SK-N-MC (cell line): ENCODE results near the gene ANKRD10.

ENCODE experiments used
- DNase-seq: peaks from one replicate; pipeline ENCODE4 v3.0.0-alpha.2; 2011; ENCODE audit warnings: low read depth, low spot score
- H3K27ac ChIP-seq: fragments of 200-600 bp; sonication (generic); 2 replicates; pipeline ENCODE4 v1.5.1; 2016; ENCODE audit warnings: mixed run types
- H3K36me3 ChIP-seq: fragments of 200-600 bp; sonication (generic); 2 replicates; pipeline ENCODE4 v1.6.1; 2017; ENCODE audit warnings: antibody characterized with exemption, low read length, mixed read lengths; ENCODE audit not compliant: insufficient read depth
- H3K4me3 ChIP-seq: fragments of 200-600 bp; sonication (generic); 2 replicates; pipeline ENCODE4 v1.5.1; 2016
- H3K9ac ChIP-seq: fragments of 200-600 bp; sonication (generic); 2 replicates; pipeline ENCODE4 v1.8.0; 2017; ENCODE audit warnings: mixed run types, mixed read lengths; ENCODE audit not compliant: insufficient read length
- H3K9me3 ChIP-seq: fragments of 200-600 bp; sonication (generic); 2 replicates; pipeline ENCODE4 v1.6.1; 2017; ENCODE audit warnings: low read depth, mild to moderate bottlenecking, antibody characterized with exemption, low read length, moderate library complexity, mixed read lengths
- EZH2 ChIP-seq: fragments of 200-600 bp; sonication (generic); IDR thresholded peaks from one replicate; pipeline ENCODE4 v1.6.1; 2017; ENCODE audit warnings: antibody characterized with exemption
- FOXP2 ChIP-seq: optimal IDR thresholded peaks from 2 replicates; pipeline ENCODE3; 2011; ENCODE audit warnings: mild to moderate bottlenecking, moderate library complexity; ENCODE audit not compliant: insufficient read depth; ENCODE audit errors: extremely low read length, control extremely low read depth
- POLR2AphosphoS5 ChIP-seq: IDR thresholded peaks from 2 replicates; pipeline ENCODE4 v1.6.1; 2012; ENCODE audit warnings: mild to moderate bottlenecking, low read depth, low read length, borderline replicate concordance

Gene ANKRD10

DNA sequence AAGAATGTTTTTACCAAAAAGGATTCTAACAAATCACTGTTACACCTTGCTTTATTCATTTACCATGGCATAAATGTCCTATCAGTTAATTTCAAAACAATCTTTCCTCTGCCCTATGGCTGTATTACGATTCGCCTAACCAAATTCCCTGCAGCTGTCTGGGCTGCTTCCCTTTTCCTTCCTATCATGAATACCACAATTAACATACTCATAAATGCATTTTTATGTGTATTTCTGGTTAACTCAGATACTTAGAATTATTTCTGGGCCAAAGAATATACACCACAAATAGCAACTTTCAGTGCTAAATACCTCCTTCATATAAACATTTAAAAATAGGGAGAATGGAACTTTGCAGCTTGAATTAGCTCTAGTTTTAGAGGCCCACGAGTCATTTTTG, 30.4 kb downstream of the ANKRD10 start:
- Histone ChIP-seq H3K9ac (peak overlapping the region; percentile 26), H3K9me3 (no peaks in the 10 kb centered on the region), H3K4me3 (peak overlapping the region; percentile 54), H3K36me3 (no peaks in the 10 kb centered on the region), H3K27ac (peak overlapping the region; percentile 77; the same call in 1 of the 2 replicates)
- DNase-seq, result peak; percentile 37
- no peak for TF ChIP-seq POLR2AphosphoS5
- TF ChIP-seq EZH2, result no peak
- no peak for TF ChIP-seq FOXP2

DNA sequence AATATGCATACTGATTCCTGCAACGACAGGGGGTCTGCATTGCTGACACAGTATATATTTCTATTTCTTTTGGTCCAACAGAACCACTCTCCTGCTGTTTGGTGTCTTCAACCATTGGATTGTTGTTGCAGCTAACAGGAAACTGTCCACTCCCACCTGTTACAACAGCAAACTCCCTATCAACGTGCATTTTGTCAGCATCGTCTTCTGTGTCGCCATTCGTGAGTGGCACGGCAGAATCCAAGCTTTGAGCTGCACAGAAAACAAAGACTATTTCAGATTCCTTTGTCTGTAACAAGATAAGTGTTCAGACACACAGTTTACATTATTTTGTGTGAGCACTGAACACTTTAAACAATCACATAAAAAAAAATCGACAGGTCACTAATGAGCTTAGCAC, 31.3 kb downstream of the ANKRD10 start:
- DNase-seq, result no peak
- Histone ChIP-seq H3K27ac (no peak overlapping the region), H3K9ac (no peak overlapping the region), H3K9me3 (no peaks in the 10 kb centered on the region), H3K36me3 (no peaks in the 10 kb centered on the region), H3K4me3 (no peak overlapping the region)
- TF ChIP-seq EZH2, result no peak
- no peak for TF ChIP-seq POLR2AphosphoS5
- TF ChIP-seq FOXP2, result no peak

DNA sequence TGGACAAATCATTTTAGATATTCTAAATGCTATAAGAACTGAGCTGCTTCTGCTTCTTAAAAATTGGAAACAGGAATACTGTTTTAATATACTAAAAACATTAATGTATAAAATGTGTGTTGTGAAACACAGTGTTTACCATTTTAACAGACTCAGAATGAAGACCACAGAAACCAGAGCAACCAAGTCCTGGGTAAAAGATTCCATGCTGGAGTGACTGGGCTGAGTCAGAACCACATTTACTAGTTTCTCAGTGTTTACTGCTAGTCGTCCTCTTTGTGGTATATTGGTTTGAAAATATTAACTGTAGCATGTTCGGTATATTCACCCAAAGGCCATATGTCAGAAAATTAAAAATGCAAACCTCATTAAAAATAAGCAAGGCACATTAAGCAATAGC, 31.9 kb downstream of the ANKRD10 start:
- H3K4me3 ChIP-seq, result no peak overlapping the region
- TF ChIP-seq FOXP2, result no peak
- TF ChIP-seq EZH2, result no peak
- TF ChIP-seq POLR2AphosphoS5, result no peak
- no peaks in the 10 kb centered on the region for H3K9me3 ChIP-seq
- no peak overlapping the region for H3K9ac ChIP-seq
- no peaks in the 10 kb centered on the region for H3K36me3 ChIP-seq
- H3K27ac ChIP-seq, result no peak overlapping the region
- DNase-seq, result no peak

DNA sequence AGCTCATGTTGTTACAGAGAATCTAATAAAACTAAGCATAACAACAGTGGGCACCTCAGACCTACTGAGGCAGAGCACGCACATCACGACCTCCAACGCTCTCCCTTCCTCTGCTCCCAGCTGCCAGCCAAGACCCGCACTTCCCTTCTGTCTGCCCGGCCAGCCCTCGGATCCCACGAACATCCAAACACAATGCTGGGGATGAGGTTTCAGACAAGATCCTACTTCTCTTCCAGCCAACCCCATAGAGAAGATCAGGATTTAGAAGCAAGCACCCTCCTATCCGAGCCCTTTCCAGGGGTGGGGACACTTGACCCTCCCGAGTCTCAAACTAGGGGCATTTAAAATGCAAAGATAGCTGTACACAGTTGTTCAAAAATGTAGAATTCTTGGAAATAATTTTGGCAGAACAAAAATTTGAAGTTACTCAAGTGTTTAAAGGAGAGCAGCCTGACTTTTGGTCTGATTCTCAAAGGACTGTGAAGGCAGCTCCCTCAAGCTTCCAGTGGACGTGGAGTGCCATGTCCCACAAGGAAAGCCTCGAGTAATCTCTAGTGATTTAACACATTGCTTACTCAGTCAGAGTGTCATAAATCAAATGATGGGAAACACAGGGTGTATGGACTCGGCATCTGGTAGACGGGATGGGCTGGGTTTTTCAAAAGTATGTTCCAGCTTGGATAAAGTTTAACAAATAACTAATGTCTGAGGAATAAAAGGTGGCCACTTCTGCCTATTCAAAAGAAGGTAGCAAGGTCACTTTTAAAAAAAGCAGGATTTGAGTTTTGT, 32.8 kb downstream of the ANKRD10 start:
- Histone ChIP-seq H3K36me3 (no peaks in the 10 kb centered on the region), H3K9ac (no peak overlapping the region), H3K27ac (no peak overlapping the region), H3K4me3 (no peak overlapping the region), H3K9me3 (no peaks in the 10 kb centered on the region)
- no peak for TF ChIP-seq FOXP2
- TF ChIP-seq POLR2AphosphoS5, result no peak
- no peak for TF ChIP-seq EZH2
- no peak for DNase-seq

DNA sequence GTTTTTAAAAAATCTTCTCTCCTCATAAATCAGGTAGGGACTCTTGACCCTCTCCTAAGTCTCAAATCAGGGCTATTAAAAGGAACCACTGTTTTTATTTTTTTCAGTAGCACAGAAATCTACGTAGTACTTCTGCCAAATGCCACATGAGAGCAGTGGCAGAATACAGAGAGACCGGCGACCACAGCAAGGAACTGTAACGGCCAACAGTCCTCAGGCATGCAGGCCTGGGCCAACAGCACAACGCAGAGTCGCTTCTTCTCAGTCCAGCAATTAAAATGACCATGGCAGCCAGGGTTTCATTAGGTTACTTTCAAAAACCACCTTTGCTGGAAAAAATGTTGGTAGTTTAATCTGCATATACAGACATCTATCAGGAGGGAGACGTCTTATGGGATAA, 34.2 kb downstream of the ANKRD10 start:
- DNase-seq, result no peak
- Histone ChIP-seq H3K9me3 (no peaks in the 10 kb centered on the region), H3K36me3 (no peaks in the 10 kb centered on the region), H3K9ac (no peak overlapping the region), H3K4me3 (no peak overlapping the region), H3K27ac (no peak overlapping the region)
- no peak for TF ChIP-seq FOXP2

DNA sequence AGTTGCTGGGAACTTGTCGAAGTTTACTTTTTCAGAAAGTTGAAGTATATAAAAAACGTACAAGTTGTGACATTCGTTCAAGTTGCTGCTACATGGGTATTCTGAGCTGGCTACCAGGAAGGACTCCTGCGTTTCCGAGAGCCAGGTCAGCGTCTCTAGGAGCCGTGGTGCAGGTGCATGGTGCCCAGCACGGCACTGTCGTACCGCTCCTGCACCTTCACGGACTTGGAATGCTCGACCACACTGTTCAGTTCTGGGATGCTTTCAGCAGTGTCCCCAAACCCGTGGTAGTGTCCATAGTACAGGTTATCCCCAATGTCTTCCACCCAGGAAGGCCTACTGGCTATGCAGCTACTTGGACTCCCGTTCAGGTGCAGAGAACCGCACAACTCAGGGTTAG, 35.4 kb downstream of the ANKRD10 start:
- DNase-seq, result no peak
- no peak overlapping the region for H3K9ac ChIP-seq

DNA sequence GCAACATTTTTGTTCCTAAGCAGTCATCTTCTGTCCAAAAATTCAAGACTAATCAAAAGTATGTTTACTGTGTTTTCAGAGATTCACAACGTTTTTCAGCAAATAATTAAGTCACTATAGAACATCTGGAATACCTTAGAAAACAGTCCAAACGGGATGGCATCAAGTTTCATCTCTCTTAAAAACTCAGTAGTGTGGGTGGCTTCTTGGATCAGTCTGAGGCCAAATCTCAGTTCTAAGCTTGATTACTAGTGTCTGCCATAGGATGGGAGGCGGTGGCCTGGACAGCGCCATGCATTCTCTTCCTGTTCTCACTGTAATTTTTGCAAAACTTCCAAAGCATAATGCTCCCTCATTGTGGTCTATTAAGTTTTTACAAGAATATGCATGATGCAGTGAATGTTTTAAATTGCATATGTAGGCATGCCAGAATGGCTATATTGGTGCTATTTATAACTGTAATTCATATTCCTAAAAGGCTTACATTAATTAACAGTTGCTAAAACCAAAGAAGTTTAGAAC, 37.1 kb downstream of the ANKRD10 start:
- H3K27ac ChIP-seq, result peak overlapping the region; percentile 27; the same call in 1 of the 2 replicates
- H3K36me3 ChIP-seq, result no peaks in the 10 kb centered on the region
- TF ChIP-seq FOXP2, result no peak
- H3K4me3 ChIP-seq, result no peak overlapping the region
- no peak for DNase-seq
- no peak overlapping the region for H3K9ac ChIP-seq
- H3K9me3 ChIP-seq, result no peaks in the 10 kb centered on the region

More for the DNA sequence above, 35.4 kb downstream of the ANKRD10 start:
- no peak for TF ChIP-seq POLR2AphosphoS5
- TF ChIP-seq EZH2, result no peak
- no peak for TF ChIP-seq FOXP2
- no peak overlapping the region for H3K27ac ChIP-seq
- H3K36me3 ChIP-seq, result no peaks in the 10 kb centered on the region
- H3K9me3 ChIP-seq, result no peaks in the 10 kb centered on the region
- no peak overlapping the region for H3K4me3 ChIP-seq

DNA sequence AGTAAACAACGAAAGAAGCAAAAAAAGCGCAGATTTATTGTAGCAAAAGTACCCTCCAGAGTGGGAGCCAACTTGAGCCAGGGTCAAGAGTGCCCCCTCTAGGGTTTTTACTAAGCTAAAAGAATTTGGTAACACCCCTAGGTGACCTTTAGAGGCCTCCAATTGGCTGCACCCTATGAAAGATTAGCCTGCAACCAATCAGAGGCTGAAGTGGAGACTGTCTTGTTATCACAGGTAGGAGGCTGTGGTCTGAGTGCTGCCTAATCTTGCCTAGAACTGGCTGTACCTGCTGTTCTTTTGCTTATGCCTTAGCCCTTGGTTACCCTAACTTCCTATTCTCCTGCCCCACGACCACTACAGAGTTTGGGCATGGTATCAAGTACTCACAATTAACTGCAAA, 38.3 kb downstream of the ANKRD10 start:
- Histone ChIP-seq H3K9me3 (no peaks in the 10 kb centered on the region), H3K36me3 (no peaks in the 10 kb centered on the region), H3K9ac (no peak overlapping the region), H3K27ac (no peak overlapping the region), H3K4me3 (no peak overlapping the region)
- DNase-seq, result no peak
- no peak for TF ChIP-seq EZH2
- TF ChIP-seq FOXP2, result no peak
- peak; percentile 23; the same call in 1 of the 2 replicates for TF ChIP-seq POLR2AphosphoS5

DNA sequence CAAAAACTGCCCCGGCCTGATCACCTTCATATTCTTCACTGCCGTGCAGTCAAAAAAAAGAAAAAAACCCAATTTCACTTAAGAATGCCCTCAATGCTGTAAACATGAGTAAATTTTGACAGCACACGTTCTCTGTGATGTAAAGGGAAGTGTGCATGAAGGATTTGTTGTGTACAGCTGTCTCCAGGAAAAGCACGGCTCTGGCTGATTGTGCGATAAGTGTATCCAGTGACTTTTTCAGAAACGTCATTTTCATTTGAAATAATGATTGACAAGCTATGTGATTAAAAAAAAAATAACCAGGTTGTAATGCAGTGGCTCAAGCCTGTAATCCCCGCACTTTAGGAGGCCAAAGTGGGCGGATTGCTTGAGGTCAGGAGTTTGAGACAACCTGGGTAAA, 39.6 kb downstream of the ANKRD10 start:
- no peak for DNase-seq
- H3K4me3 ChIP-seq, result peak overlapping the region; percentile 74; the same call in 1 of the 2 replicates

More for the DNA sequence above, 39.6 kb downstream of the ANKRD10 start:
- Histone ChIP-seq H3K27ac (no peak overlapping the region), H3K9me3 (no peaks in the 10 kb centered on the region), H3K36me3 (no peaks in the 10 kb centered on the region), H3K9ac (peak overlapping the region; percentile 67)
- TF ChIP-seq POLR2AphosphoS5, result no peak
- no peak for TF ChIP-seq EZH2
